Caco-2 (cell line): ENCODE results near the gene SEMA6B. TPM values are rescaled to one million over a fixed set of nuclear protein-coding genes. Genes with fewer than 3 reads are reported as not detected.

Experiments
- BruUV-seq: library from RNA; stranded (reverse); fragments of 400-500 nt; replicated peaks from 2 replicates; lab custom pipeline; 2021; lab: Mats Ljungman, UMichigan
- CTCF ChIA-PET: fragments of 300-600 bp; sonication (Branson Sonifier 250); formaldehyde crosslinking; loops from one replicate; lab custom pipeline; 2022; ENCODE audit warnings: antibody characterized with exemption; lab: Charles Lee
- POLR2A ChIA-PET: fragments of 300-600 bp; sonication (Branson Sonifier 250); formaldehyde crosslinking; loops from one replicate; lab custom pipeline; 2022; ENCODE audit warnings: antibody characterized with exemption; lab: Charles Lee
- DNase-seq, 2 experiments: peaks; one replicate each; pipeline versions ENCODE4 v3.0.0 to v3.0.0-alpha.2; 2020 to 2022
- H3K27me3 ChIP-seq: replicated peaks from 2 replicates; pipeline ENCODE4 v1.6.0; 2011; ENCODE audit warnings: low read length; ENCODE audit not compliant: control insufficient read depth, insufficient read depth
- H3K36me3 ChIP-seq: 2 replicates; pipeline ENCODE4 v1.5.1; 2011; ENCODE audit warnings: low read length; ENCODE audit not compliant: control insufficient read depth, insufficient read depth
- H3K4me1 ChIP-seq: fragments of 250-450 bp; sonication (Bioruptor Pico); 2 replicates; pipeline ENCODE4 v1.5.1; 2020; ENCODE audit warnings: mild to moderate bottlenecking
- H3K4me3 ChIP-seq: 2 replicates; pipeline ENCODE4 v1.5.1; 2011; ENCODE audit warnings: low read depth, mild to moderate bottlenecking, control low read depth, low read length
- H3K9me3 ChIP-seq: fragments of 250-450 bp; sonication (Bioruptor Pico); 2 replicates; pipeline ENCODE4 v1.5.1; 2020; ENCODE audit warnings: mild to moderate bottlenecking, moderate library complexity
- H3K27ac Mint-ChIP-seq: one replicate; pipeline ENCODE4 v1.8.0; 2022; ENCODE audit warnings: mixed read lengths; ENCODE audit not compliant: unreplicated experiment
- H3K27me3 Mint-ChIP-seq: one replicate; pipeline ENCODE4 v1.8.0; 2022; ENCODE audit warnings: mixed read lengths; ENCODE audit not compliant: insufficient read depth, unreplicated experiment
- H3K36me3 Mint-ChIP-seq: one replicate; pipeline ENCODE4 v1.8.0; 2022; ENCODE audit warnings: mild to moderate bottlenecking, mixed read lengths; ENCODE audit not compliant: insufficient read depth, unreplicated experiment
- H3K4me1 Mint-ChIP-seq: one replicate; pipeline ENCODE4 v1.8.0; 2022; ENCODE audit warnings: low read depth, mixed read lengths; ENCODE audit not compliant: unreplicated experiment
- H3K4me3 Mint-ChIP-seq: one replicate; pipeline ENCODE4 v1.8.0; 2022; ENCODE audit warnings: mild to moderate bottlenecking, moderate library complexity, mixed read lengths; ENCODE audit not compliant: unreplicated experiment
- H3K9me3 Mint-ChIP-seq: one replicate; pipeline ENCODE4 v1.8.0; 2022; ENCODE audit warnings: mixed read lengths; ENCODE audit not compliant: unreplicated experiment
- CTCF ChIP-seq, 2 experiments: fragments of 200-600 bp in 1 of 2; IDR thresholded peaks; 1 replicate in 1 of 2; 2 replicates in 1 of 2; pipeline versions ENCODE4 v1.5.1 to v1.8.0; 2011 to 2022; ENCODE audit warnings: antibody characterized with exemption in 1 of 2, control low read depth in 1 of 2, inconsistent platforms in 1 of 2, low read depth in 1 of 2, low read length in 1 of 2, mild to moderate bottlenecking in 1 of 2, moderate library complexity in 1 of 2; ENCODE audit not compliant: insufficient read depth in 1 of 2, severe bottlenecking in 1 of 2, unreplicated experiment in 1 of 2
- intact Hi-C: fragments of 100-400 bp; cut with micrococcal nuclease; formaldehyde crosslinking; loops from one replicate; pipeline ENCODE4 v1.10.0; 2022; ENCODE audit not compliant: unreplicated experiment
- total RNA-seq: library from RNA; stranded (reverse); gene quantifications from 2 replicates; pipeline ENCODE4 v1.2.3, GENCODE V29; 2022

Gene SEMA6B
- total RNA-seq, 1 experiment from 2014 or later = 0.39 TPM

- peaks cover 11% of the 10 kb centered on the region for H3K9me3 Mint-ChIP-seq
- no peak overlapping the region for H3K4me3 ChIP-seq
- ChIA-PET CTCF (no interaction called here), POLR2A (no interaction called here)
- no peaks in the 10 kb centered on the region for H3K27me3 ChIP-seq
- intact Hi-C loops = no loop called here
- H3K4me1 ChIP-seq = peaks cover 9% of the 10 kb centered on the region; the same call in 1 of the 2 replicates
- DNase-seq = no peak
- H3K27ac Mint-ChIP-seq = no peak overlapping the region
- no peak overlapping the region for H3K4me3 Mint-ChIP-seq
- H3K36me3 ChIP-seq = no peaks in the 10 kb centered on the region
- TF ChIP-seq CTCF (IDR thresholded peaks at IDR 0.05; ENCODE audit: insufficient read depth in 1 of 2, low read depth in 1 of 2, low read length in 1 of 2, severe bottlenecking in 1 of 2, unreplicated experiment in 1 of 2) = no peak
- peaks cover 4% of the 10 kb centered on the region for H3K27me3 Mint-ChIP-seq
- peaks cover 7% of the 10 kb centered on the region for H3K4me1 Mint-ChIP-seq
- BruUV-seq = no TSS peak
- H3K9me3 ChIP-seq = no peaks in the 10 kb centered on the region
- H3K36me3 Mint-ChIP-seq = peaks cover 5% of the 10 kb centered on the region
These were observed 6.3 kb downstream of the SEMA6B start for GRCh38 chr19:4553092-4553695.

GRCh38 chr19:4552525-4552819 is 7.0 kb downstream of the SEMA6B start:
- H3K4me3 ChIP-seq = no peak overlapping the region
- CTCF ChIA-PET = no interaction called here
- TF ChIP-seq CTCF (IDR thresholded peaks at IDR 0.05; ENCODE audit: insufficient read depth in 1 of 2, low read depth in 1 of 2, low read length in 1 of 2, severe bottlenecking in 1 of 2, unreplicated experiment in 1 of 2) = no peak
- DNase-seq = no peak
- H3K27ac Mint-ChIP-seq = no peak overlapping the region
- no peaks in the 10 kb centered on the region for H3K27me3 ChIP-seq
- intact Hi-C loops = no loop called here
- H3K4me1 ChIP-seq = 0 out of 2 replicates have a peak, but pooled peaks cover 5% of the 10 kb centered on the region
- H3K4me3 Mint-ChIP-seq = no peak overlapping the region
- H3K36me3 Mint-ChIP-seq = peaks cover 5% of the 10 kb centered on the region
- POLR2A ChIA-PET = no interaction called here
- no peaks in the 10 kb centered on the region for H3K9me3 ChIP-seq
- H3K36me3 ChIP-seq = no peaks in the 10 kb centered on the region
- peaks cover 3% of the 10 kb centered on the region for H3K4me1 Mint-ChIP-seq
- H3K27me3 Mint-ChIP-seq = peaks cover 4% of the 10 kb centered on the region
- peaks cover 11% of the 10 kb centered on the region for H3K9me3 Mint-ChIP-seq
- no TSS peak for BruUV-seq

GRCh38 chr19:4550479-4551050 is 8.9 kb downstream of the SEMA6B start:
- Histone ChIP-seq H3K4me1 (no peaks in the 10 kb centered on the region), H3K9me3 (no peaks in the 10 kb centered on the region), H3K27me3 (no peaks in the 10 kb centered on the region), H3K4me3 (no peak overlapping the region), H3K36me3 (no peaks in the 10 kb centered on the region)
- ChIA-PET CTCF (no interaction called here), POLR2A (no interaction called here)
- no peaks in the 10 kb centered on the region for H3K4me1 Mint-ChIP-seq
- no peaks in the 10 kb centered on the region for H3K36me3 Mint-ChIP-seq
- no peak for DNase-seq
- H3K27me3 Mint-ChIP-seq = peaks cover 4% of the 10 kb centered on the region
- intact Hi-C loops = no loop called here
- H3K4me3 Mint-ChIP-seq = no peak overlapping the region
- TF ChIP-seq CTCF (IDR thresholded peaks at IDR 0.05; ENCODE audit: insufficient read depth in 1 of 2, low read depth in 1 of 2, low read length in 1 of 2, severe bottlenecking in 1 of 2, unreplicated experiment in 1 of 2) = no peak
- H3K27ac Mint-ChIP-seq = no peak overlapping the region
- H3K9me3 Mint-ChIP-seq = peaks cover 11% of the 10 kb centered on the region
- no TSS peak for BruUV-seq
